ENCODE data around the gene DMWD. TPM values are rescaled to one million over a fixed set of nuclear protein-coding genes. Genes with fewer than 3 reads are reported as not detected.

DMWD gene
- total RNA-seq, 4 donors from 2014 or later, result 41.5 to 75.5 (median 59.4) TPM

DNA sequence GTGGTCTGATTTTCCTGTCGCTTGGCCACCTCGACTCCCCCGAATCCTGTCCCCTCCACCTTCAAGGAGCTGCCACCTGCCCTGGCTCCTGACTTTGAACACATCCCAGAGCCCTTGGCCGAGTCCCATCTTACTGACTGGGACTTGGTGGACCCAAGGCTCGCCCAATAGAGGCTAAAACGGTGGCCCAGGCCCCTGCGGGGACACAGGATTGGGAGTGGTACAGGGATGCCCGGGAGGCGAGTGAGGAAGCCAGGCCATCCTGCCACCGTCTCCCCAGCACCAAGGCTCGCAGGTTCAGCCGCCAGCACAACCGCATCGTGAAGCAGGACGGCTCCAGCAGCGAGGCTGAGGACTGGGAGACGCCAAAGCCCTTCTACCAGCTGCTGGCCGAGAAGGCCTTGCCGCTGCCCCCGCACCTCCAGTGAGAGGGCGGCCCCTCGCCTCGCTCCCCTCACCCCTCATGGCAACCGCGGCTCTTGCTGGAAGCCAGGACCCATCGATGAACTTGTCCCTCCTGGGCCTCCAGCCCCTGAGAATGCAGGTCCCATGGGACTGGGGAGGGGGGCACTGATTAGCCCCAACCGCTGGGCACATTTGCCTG, 28.9 kb downstream of the DMWD start:
- H3K4me1 ChIP-seq, result peaks cover 3 to 51% (median 35%) of the 10 kb centered on the region in 3 donors
- H3K4me3 ChIP-seq, result peak overlapping the region in 1 of 2 donors; percentile 16
- H3K36me3 ChIP-seq, result no peaks in the 10 kb centered on the region
- TF ChIP-seq POLR2AphosphoS5 (IDR thresholded peaks at IDR 0.05) (no peak), POLR2A (IDR thresholded peaks at IDR 0.05) (no peak), CTCF (IDR thresholded peaks at IDR 0.05) (no peak), EP300 (IDR thresholded peaks at IDR 0.05) (no peak)
- 80 to 100% methylated on average over 1 of the region's 27 CpGs for WGBS, 2 donors (ENCODE audit: low coverage in 1 of 2)
- H3K9me3 ChIP-seq, result no peaks in the 10 kb centered on the region
- peak overlapping the region; percentile 86 to 99 (median 98) for H3K27ac ChIP-seq
- H3K27me3 ChIP-seq, result no peaks in the 10 kb centered on the region
- ATAC-seq, result no peak

DNA sequence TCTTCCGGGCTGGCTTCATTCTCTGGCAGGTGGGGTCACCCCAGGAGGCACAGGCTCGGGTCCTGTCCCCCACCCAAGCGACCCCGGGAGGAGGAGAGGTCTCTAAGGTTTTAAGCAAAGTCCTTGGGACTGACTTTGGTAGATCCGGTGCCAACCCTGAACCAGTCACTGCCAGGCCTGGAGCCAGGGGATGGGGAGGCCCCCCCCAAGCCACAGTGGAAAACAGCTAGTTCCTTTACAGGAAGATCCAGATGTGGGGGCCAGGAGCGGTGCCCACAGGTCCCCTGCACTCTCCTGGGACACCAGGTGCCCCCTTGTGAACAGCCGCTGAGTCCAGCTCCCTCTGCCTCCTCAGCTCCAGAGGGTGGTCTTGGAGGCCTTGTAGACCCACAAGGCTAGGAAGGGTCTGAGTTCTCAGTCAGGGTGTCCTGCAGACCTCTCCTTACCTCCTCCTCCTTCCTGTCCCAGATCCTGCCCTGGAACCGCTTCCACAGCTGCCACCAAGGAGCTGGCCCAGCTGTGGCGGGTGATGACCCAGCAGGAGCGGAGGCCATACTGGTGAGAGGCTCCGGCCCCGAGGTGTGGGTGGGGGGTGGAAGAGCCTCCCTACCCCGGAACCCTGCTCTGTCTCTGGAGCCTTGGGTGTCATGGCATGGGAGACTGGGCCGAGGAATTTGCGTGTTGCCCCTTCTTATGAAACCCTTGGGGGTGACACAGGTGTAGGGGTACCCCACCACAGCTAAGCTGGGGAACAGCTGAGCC, 29.6 kb downstream of the DMWD start:
- Histone ChIP-seq H3K4me1 (peaks cover 3 to 51% (median 35%) of the 10 kb centered on the region in 3 donors), H3K36me3 (no peaks in the 10 kb centered on the region), H3K9me3 (no peaks in the 10 kb centered on the region), H3K27me3 (no peaks in the 10 kb centered on the region), H3K4me3 (no peak overlapping the region), H3K27ac (peak overlapping the region in 3 of 4 donors; percentile 96 to 99 (median 99))
- TF ChIP-seq CTCF (IDR thresholded peaks at IDR 0.05) (no peak), POLR2A (IDR thresholded peaks at IDR 0.05) (no peak), POLR2AphosphoS5 (IDR thresholded peaks at IDR 0.05) (no peak), EP300 (IDR thresholded peaks at IDR 0.05) (no peak)
- 87% methylated on average over 4 of the region's 15 CpGs; no CpG with 5 or more reads in 1 of the 2 donors for WGBS, 2 donors (ENCODE audit: low coverage in 1 of 2)
- ATAC-seq, result no peak

DNA sequence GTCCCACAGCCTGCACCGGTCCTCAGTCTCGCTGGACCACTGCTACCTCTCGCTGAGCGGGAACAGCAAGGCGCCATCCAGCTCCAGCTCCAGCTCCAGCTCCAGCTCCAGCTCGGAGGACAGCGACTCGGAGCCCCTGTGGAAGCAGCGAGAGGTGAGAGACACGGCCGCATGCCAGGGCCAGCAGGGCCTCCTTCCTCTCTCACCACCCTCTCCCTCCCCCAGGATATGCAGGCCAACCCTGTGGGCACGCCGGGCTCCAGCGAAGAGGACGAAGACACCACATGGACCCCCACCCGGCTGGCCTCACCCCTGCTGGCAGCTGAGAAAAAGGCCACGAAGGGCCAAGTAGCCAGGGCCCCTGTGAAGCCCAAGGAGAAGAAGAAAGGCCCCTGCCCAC, 30.9 kb downstream of the DMWD start:
- no peaks in the 10 kb centered on the region for H3K36me3 ChIP-seq
- H3K4me1 ChIP-seq, result peaks cover 3 to 46% (median 32%) of the 10 kb centered on the region in 3 donors
- H3K4me3 ChIP-seq, result no peak overlapping the region
- no peak for ATAC-seq
- H3K9me3 ChIP-seq, result no peaks in the 10 kb centered on the region
- no peaks in the 10 kb centered on the region for H3K27me3 ChIP-seq
- TF ChIP-seq POLR2A (IDR thresholded peaks at IDR 0.05) (no peak), CTCF (IDR thresholded peaks at IDR 0.05) (no peak), EP300 (IDR thresholded peaks at IDR 0.05) (no peak), POLR2AphosphoS5 (IDR thresholded peaks at IDR 0.05) (no peak)
- no peak overlapping the region for H3K27ac ChIP-seq
- WGBS, 2 donors (ENCODE audit: low coverage in 1 of 2), result 75 to 100% methylated on average over 1 to 2 of the region's 17 CpGs

DNA sequence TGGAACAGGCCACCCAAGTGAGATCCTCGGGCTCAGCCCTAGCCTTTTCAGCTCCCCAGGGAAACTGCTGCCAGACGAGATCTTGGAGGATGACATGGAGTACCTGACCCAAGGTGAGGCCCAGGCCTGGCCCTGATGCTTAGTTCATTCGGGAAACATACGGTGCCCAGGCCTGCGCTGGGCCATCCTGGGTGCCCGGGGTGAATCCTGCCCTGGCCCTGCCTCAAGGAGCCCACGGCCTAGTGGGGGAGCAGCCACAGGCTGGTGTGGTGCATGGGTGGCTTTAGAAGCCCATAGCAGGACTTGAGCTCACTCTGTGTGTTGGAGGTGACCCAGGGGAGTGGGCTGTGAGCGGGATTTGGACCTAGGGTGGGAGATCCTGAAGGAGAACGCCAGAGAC, 33.7 kb downstream of the DMWD start:
- Histone ChIP-seq H3K36me3 (no peaks in the 10 kb centered on the region), H3K4me3 (no peak overlapping the region), H3K9me3 (no peaks in the 10 kb centered on the region), H3K4me1 (peaks cover 0 to 18% (median 4%) of the 10 kb centered on the region in 3 donors), H3K27me3 (no peaks in the 10 kb centered on the region), H3K27ac (no peak overlapping the region)
- TF ChIP-seq POLR2AphosphoS5 (IDR thresholded peaks at IDR 0.05), result no peak
- no peak for TF ChIP-seq CTCF (IDR thresholded peaks at IDR 0.05)
- TF ChIP-seq POLR2A (IDR thresholded peaks at IDR 0.05), result no peak
- no peak for TF ChIP-seq EP300 (IDR thresholded peaks at IDR 0.05)
- WGBS, 2 donors (ENCODE audit: low coverage in 1 of 2), result 60 to 70% methylated on average over 1 to 3 of the region's 9 CpGs
- no peak for ATAC-seq
